ENCODE data around the gene PDE11A.
"Not testable (repeated sequence)": the region's sequence is repeated elsewhere in the genome, so short reads cannot be mapped to it uniquely, and the experiment has no call there.

The PDE11A gene

GRCh38 chr2:178008636-178009289 lies 63.8 kb downstream of the PDE11A start:
- no peak for DNase-seq (ENCODE audit: low read depth)

GRCh38 chr2:178006710-178007109 lies 65.9 kb downstream of the PDE11A start:
- no peak for DNase-seq (ENCODE audit: low read depth)

GRCh38 chr2:178005756-178006155 lies 66.8 kb downstream of the PDE11A start:
- no peak for DNase-seq (ENCODE audit: low read depth)

- no peak for DNase-seq (ENCODE audit: low read depth)
These were observed 70.5 kb downstream of the PDE11A start for GRCh38 chr2:178002038-178002437.

- no peak for DNase-seq (ENCODE audit: low read depth)
These were observed 73.6 kb downstream of the PDE11A start for GRCh38 chr2:177998996-177999395.

- DNase-seq (ENCODE audit: low read depth), result no peak
These were observed 74.6 kb downstream of the PDE11A start for GRCh38 chr2:177998006-177998405.

GRCh38 chr2:177992992-177993391 lies 79.6 kb downstream of the PDE11A start:
- DNase-seq (ENCODE audit: low read depth), result no peak

- no peak for DNase-seq (ENCODE audit: low read depth)
These were observed 83.3 kb downstream of the PDE11A start for GRCh38 chr2:177989029-177989885.

GRCh38 chr2:177984749-177985148 lies 87.8 kb downstream of the PDE11A start:
- no peak for DNase-seq (ENCODE audit: low read depth)

GRCh38 chr2:177983183-177983788 lies 89.3 kb downstream of the PDE11A start:
- DNase-seq (ENCODE audit: low read depth), result peak; percentile 30

GRCh38 chr2:177972782-177973181 lies 99.8 kb downstream of the PDE11A start:
- DNase-seq (ENCODE audit: low read depth), result no peak

- DNase-seq (ENCODE audit: low read depth), result no peak
These were observed 100.5 kb downstream of the PDE11A start for GRCh38 chr2:177972123-177972522.

GRCh38 chr2:177970670-177971454 lies 101.7 kb downstream of the PDE11A start:
- no peak for DNase-seq (ENCODE audit: low read depth)

GRCh38 chr2:177964892-177965291 lies 107.7 kb downstream of the PDE11A start:
- DNase-seq (ENCODE audit: low read depth), result no peak

- no peak for DNase-seq (ENCODE audit: low read depth)
These were observed 120.4 kb downstream of the PDE11A start for GRCh38 chr2:177952151-177952550.

GRCh38 chr2:177947598-177947997 lies 125.0 kb downstream of the PDE11A start:
- DNase-seq (ENCODE audit: low read depth), result not testable (repeated sequence)

GRCh38 chr2:177944530-177944929 lies 128.0 kb downstream of the PDE11A start:
- DNase-seq (ENCODE audit: low read depth), result not testable (repeated sequence)

- no peak for DNase-seq (ENCODE audit: low read depth)
These were observed 129.8 kb downstream of the PDE11A start for GRCh38 chr2:177942731-177943130.

- no peak for DNase-seq (ENCODE audit: low read depth)
These were observed 133.4 kb downstream of the PDE11A start for GRCh38 chr2:177939211-177939610.

- no peak for DNase-seq (ENCODE audit: low read depth)
These were observed 141.7 kb downstream of the PDE11A start for GRCh38 chr2:177930916-177931315.

GRCh38 chr2:177929662-177930522 lies 142.7 kb downstream of the PDE11A start:
- no peak for DNase-seq (ENCODE audit: low read depth)
